Measurements from ENCODE around the gene DTX1. TPM values are rescaled to one million over a fixed set of nuclear protein-coding genes. Genes with fewer than 3 reads are reported as not detected.

DTX1 gene
- total and polyA plus RNA-seq, 4 donors = 2.1 to 33.2 (median 10.0) TPM

DNA sequence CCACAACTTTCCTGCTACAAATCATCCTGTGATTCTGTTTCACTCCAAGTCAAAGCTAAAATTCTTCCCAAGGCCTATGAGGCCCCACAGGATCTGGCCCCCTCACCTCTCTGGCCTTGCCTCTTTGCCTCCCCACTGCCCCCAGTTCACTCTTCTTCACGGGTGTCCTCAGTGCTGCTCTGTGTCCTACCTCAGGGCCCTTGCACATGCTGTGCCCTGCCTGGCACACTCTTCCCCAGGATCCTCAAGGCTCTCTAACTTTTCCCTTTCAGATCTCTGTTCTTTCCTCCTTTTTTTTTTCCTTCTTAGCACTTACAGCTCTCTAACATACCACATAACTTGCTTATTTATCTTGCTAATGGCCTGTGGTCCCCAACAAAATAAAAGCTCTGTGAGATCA lies 49.8 kb downstream of the DTX1 start:
- H3K36me3 ChIP-seq (ENCODE audit: control insufficient read depth in 4 of 4, insufficient read depth in 3 of 4, low read depth in 1 of 4, low read length in 3 of 4) = no peaks in the 10 kb centered on the region
- WGBS = 86% methylated on average over 1 of the region's 1 CpG
- TF ChIP-seq RAD21 (IDR thresholded peaks at IDR 0.05) (no peak), FOXA1 (IDR thresholded peaks at IDR 0.05) (no peak), SP1 (IDR thresholded peaks at IDR 0.05) (no peak), NR2F2 (IDR thresholded peaks at IDR 0.05) (no peak), GABPA (IDR thresholded peaks at IDR 0.05 in 1 of 2, conservative IDR thresholded peaks at IDR 0.05 in 1 of 2) (no peak), HNF4G (IDR thresholded peaks at IDR 0.05) (no peak), JUND (IDR thresholded peaks at IDR 0.05) (no peak), TAF1 (conservative IDR thresholded peaks at IDR 0.05) (no peak), FOXA2 (IDR thresholded peaks at IDR 0.05) (no peak), EGR1 (IDR thresholded peaks at IDR 0.05; ENCODE audit: low read depth in 2 of 2) (no peak), YY1 (IDR thresholded peaks at IDR 0.05) (no peak)
- TF ChIP-seq, protein P1, sequence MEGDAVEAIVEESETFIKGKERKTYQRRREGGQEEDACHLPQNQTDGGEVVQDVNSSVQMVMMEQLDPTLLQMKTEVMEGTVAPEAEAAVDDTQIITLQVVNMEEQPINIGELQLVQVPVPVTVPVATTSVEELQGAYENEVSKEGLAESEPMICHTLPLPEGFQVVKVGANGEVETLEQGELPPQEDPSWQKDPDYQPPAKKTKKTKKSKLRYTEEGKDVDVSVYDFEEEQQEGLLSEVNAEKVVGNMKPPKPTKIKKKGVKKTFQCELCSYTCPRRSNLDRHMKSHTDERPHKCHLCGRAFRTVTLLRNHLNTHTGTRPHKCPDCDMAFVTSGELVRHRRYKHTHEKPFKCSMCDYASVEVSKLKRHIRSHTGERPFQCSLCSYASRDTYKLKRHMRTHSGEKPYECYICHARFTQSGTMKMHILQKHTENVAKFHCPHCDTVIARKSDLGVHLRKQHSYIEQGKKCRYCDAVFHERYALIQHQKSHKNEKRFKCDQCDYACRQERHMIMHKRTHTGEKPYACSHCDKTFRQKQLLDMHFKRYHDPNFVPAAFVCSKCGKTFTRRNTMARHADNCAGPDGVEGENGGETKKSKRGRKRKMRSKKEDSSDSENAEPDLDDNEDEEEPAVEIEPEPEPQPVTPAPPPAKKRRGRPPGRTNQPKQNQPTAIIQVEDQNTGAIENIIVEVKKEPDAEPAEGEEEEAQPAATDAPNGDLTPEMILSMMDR (IDR thresholded peaks at IDR 0.05; ENCODE audit: low read depth, low read length, missing input control) = no peak
- TF ChIP-seq, protein P2, sequence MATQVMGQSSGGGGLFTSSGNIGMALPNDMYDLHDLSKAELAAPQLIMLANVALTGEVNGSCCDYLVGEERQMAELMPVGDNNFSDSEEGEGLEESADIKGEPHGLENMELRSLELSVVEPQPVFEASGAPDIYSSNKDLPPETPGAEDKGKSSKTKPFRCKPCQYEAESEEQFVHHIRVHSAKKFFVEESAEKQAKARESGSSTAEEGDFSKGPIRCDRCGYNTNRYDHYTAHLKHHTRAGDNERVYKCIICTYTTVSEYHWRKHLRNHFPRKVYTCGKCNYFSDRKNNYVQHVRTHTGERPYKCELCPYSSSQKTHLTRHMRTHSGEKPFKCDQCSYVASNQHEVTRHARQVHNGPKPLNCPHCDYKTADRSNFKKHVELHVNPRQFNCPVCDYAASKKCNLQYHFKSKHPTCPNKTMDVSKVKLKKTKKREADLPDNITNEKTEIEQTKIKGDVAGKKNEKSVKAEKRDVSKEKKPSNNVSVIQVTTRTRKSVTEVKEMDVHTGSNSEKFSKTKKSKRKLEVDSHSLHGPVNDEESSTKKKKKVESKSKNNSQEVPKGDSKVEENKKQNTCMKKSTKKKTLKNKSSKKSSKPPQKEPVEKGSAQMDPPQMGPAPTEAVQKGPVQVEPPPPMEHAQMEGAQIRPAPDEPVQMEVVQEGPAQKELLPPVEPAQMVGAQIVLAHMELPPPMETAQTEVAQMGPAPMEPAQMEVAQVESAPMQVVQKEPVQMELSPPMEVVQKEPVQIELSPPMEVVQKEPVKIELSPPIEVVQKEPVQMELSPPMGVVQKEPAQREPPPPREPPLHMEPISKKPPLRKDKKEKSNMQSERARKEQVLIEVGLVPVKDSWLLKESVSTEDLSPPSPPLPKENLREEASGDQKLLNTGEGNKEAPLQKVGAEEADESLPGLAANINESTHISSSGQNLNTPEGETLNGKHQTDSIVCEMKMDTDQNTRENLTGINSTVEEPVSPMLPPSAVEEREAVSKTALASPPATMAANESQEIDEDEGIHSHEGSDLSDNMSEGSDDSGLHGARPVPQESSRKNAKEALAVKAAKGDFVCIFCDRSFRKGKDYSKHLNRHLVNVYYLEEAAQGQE (IDR thresholded peaks at IDR 0.05) = no peak
- TF ChIP-seq, protein P3, sequence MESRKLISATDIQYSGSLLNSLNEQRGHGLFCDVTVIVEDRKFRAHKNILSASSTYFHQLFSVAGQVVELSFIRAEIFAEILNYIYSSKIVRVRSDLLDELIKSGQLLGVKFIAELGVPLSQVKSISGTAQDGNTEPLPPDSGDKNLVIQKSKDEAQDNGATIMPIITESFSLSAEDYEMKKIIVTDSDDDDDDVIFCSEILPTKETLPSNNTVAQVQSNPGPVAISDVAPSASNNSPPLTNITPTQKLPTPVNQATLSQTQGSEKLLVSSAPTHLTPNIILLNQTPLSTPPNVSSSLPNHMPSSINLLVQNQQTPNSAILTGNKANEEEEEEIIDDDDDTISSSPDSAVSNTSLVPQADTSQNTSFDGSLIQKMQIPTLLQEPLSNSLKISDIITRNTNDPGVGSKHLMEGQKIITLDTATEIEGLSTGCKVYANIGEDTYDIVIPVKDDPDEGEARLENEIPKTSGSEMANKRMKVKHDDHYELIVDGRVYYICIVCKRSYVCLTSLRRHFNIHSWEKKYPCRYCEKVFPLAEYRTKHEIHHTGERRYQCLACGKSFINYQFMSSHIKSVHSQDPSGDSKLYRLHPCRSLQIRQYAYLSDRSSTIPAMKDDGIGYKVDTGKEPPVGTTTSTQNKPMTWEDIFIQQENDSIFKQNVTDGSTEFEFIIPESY (IDR thresholded peaks at IDR 0.05) = no peak
- TF ChIP-seq, protein P4, sequence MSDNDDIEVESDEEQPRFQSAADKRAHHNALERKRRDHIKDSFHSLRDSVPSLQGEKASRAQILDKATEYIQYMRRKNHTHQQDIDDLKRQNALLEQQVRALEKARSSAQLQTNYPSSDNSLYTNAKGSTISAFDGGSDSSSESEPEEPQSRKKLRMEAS (IDR thresholded peaks at IDR 0.05) = no peak
- H3K9me3 ChIP-seq (ENCODE audit: control insufficient read depth in 4 of 4, low read length in 3 of 4) = no peaks in the 10 kb centered on the region
- no peaks in the 10 kb centered on the region for H3K27me3 ChIP-seq (ENCODE audit: control insufficient read depth in 4 of 4, insufficient read depth in 4 of 4, low read length in 3 of 4)
- H3K9ac ChIP-seq (ENCODE audit: low read depth in 1 of 2, low read length in 2 of 2) = no peak overlapping the region
- H3K4me1 ChIP-seq (ENCODE audit: control insufficient read depth in 4 of 4, insufficient read depth in 4 of 4, low read length in 3 of 4) = peaks cover 0 to 6% (median 1%) of the 10 kb centered on the region in 4 donors
- H3K4me3 ChIP-seq (ENCODE audit: low read depth in 1 of 3, low read length in 3 of 3) = no peak overlapping the region
- H3K27ac ChIP-seq (ENCODE audit: low read depth in 1 of 2, low read length in 2 of 2) = no peak overlapping the region
- no peak for DNase-seq (ENCODE audit: low spot score)

DNA sequence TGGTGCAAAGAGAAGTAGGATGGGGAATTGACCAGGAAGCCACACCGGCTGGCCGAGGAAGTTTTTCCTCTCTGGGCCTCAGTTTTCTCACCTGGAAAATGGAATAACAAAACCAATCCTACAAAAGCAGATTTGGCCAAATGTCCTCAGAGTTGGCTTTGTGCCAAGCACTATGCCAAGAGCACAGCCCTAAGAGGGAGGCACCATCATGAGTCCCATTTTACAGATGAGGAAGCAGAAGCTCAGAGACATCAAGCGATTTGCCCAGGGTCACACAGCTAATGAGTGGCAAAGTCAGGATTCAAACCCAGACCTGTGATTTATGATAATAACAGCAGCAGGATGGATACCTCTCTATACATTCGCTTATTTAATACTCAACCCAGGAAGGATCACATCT lies 51.8 kb downstream of the DTX1 start:
- Histone ChIP-seq H3K27me3 (ENCODE audit: control insufficient read depth in 4 of 4, insufficient read depth in 4 of 4, low read length in 3 of 4) (no peaks in the 10 kb centered on the region), H3K27ac (ENCODE audit: low read depth in 1 of 2, low read length in 2 of 2) (no peak overlapping the region)
- 94% methylated on average over 4 of the region's 4 CpGs for WGBS
- TF ChIP-seq YY1 (IDR thresholded peaks at IDR 0.05) (no peak), JUND (IDR thresholded peaks at IDR 0.05) (no peak), TAF1 (conservative IDR thresholded peaks at IDR 0.05) (no peak), FOXA1 (IDR thresholded peaks at IDR 0.05) (no peak), HNF4A (conservative IDR thresholded peaks at IDR 0.05) (no peak), EGR1 (IDR thresholded peaks at IDR 0.05; ENCODE audit: low read depth in 2 of 2) (no peak), HNF4G (IDR thresholded peaks at IDR 0.05) (no peak), GABPA (IDR thresholded peaks at IDR 0.05 in 1 of 2, conservative IDR thresholded peaks at IDR 0.05 in 1 of 2) (no peak), SP1 (IDR thresholded peaks at IDR 0.05) (no peak), RAD21 (IDR thresholded peaks at IDR 0.05) (no peak), RXRA (IDR thresholded peaks at IDR 0.05) (no peak), NR2F2 (IDR thresholded peaks at IDR 0.05) (no peak), FOXA2 (IDR thresholded peaks at IDR 0.05) (no peak)
- TF ChIP-seq, protein P3 (IDR thresholded peaks at IDR 0.05) = no peak
- TF ChIP-seq, protein P4 (IDR thresholded peaks at IDR 0.05) = no peak
- TF ChIP-seq, protein P1 (IDR thresholded peaks at IDR 0.05; ENCODE audit: low read depth, low read length, missing input control) = no peak
- TF ChIP-seq, protein P5, sequence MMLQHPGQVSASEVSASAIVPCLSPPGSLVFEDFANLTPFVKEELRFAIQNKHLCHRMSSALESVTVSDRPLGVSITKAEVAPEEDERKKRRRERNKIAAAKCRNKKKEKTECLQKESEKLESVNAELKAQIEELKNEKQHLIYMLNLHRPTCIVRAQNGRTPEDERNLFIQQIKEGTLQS (IDR thresholded peaks at IDR 0.05) = no peak

More for the DNA sequence above, 51.8 kb downstream of the DTX1 start:
- H3K9ac ChIP-seq (ENCODE audit: low read depth in 1 of 2, low read length in 2 of 2) = no peak overlapping the region
- no peak for DNase-seq (ENCODE audit: low spot score)
- no peak overlapping the region for H3K4me3 ChIP-seq (ENCODE audit: low read depth in 1 of 3, low read length in 3 of 3)
- H3K36me3 ChIP-seq (ENCODE audit: control insufficient read depth in 4 of 4, insufficient read depth in 3 of 4, low read depth in 1 of 4, low read length in 3 of 4) = no peaks in the 10 kb centered on the region
- peaks cover 0 to 6% (median 1%) of the 10 kb centered on the region in 4 donors for H3K4me1 ChIP-seq (ENCODE audit: control insufficient read depth in 4 of 4, insufficient read depth in 4 of 4, low read length in 3 of 4)
- H3K9me3 ChIP-seq (ENCODE audit: control insufficient read depth in 4 of 4, low read length in 3 of 4) = no peaks in the 10 kb centered on the region

Data from liver (tissue), 9 donors.